ENCODE data around the gene TBC1D1. TPM values are rescaled to one million over a fixed set of nuclear protein-coding genes. Genes with fewer than 3 reads are reported as not detected.

TBC1D1 gene
- total RNA-seq, 1 experiment from 2014 or later = 106 TPM

DNA sequence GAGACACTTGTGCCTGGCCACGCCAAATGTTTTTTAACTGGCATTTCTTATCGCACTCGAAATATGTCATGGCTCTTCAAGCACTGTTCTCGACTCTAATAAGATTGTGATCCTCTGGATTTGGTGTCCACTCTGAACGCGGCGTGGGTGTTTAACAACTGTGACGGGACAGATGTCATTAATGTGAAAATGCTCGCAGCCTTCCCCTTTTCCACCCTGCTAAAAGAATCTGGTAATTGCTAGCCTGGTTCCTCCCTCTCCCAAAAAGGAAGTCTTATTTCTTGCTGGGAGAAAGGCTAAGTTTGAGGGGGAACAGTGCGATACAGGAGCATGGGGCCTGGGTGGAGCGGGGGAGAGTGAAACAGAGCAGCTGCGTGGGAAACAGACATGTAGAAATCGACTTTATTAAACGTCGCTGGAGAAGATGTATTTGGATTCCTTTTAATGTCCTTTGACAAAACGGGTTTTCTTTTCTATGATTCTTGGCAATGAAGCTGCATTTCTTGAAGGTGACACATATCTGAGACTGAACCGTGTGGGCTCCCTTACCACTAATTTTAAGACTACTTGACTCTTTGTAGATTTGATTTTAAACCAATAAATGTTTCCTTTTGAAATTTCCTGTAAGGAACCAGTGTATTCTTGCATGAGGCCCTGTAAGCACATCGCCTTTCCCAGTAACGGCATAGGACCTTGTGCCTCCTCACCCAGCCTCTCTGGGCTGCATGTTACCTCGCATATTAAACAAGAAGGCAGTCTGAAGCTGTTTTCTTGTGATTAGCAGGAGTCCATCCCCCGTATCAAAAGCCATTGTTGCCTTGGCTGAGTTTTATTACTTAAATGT, 17.8 kb downstream of the TBC1D1 start:
- Histone ChIP-seq H3K9me3 (ENCODE audit: insufficient read depth, low read depth) (no peaks in the 10 kb centered on the region), H3K4me1 (replicated peaks; ENCODE audit: insufficient read depth) (no peaks in the 10 kb centered on the region), H3K27me3 (ENCODE audit: insufficient read depth, low read depth) (no peaks in the 10 kb centered on the region), H3K36me3 (ENCODE audit: low read depth) (no peaks in the 10 kb centered on the region), H4K20me1 (ENCODE audit: insufficient read depth) (no peaks in the 10 kb centered on the region), H3K79me2 (ENCODE audit: low read depth) (no peaks in the 10 kb centered on the region), H3K4me3 (no peak overlapping the region), H3F3A (ENCODE audit: insufficient read depth, low read depth) (no peaks in the 10 kb centered on the region), H3K27ac (no peak overlapping the region), H3K9me2 (ENCODE audit: insufficient read depth) (no peaks in the 10 kb centered on the region), H3K4me2 (no peak overlapping the region), H2AFZ (no peak overlapping the region)
- CTCF ChIA-PET = interaction anchor here (0.6 kb wide), 1 partner anchor 208 kb away, joined by 3 read pairs; no protein-coding TSS in a partner anchor
- no peak for TF ChIP-seq EZH2 (IDR thresholded peaks at IDR 0.05; ENCODE audit: low read depth)
- TF ChIP-seq, protein P1, sequence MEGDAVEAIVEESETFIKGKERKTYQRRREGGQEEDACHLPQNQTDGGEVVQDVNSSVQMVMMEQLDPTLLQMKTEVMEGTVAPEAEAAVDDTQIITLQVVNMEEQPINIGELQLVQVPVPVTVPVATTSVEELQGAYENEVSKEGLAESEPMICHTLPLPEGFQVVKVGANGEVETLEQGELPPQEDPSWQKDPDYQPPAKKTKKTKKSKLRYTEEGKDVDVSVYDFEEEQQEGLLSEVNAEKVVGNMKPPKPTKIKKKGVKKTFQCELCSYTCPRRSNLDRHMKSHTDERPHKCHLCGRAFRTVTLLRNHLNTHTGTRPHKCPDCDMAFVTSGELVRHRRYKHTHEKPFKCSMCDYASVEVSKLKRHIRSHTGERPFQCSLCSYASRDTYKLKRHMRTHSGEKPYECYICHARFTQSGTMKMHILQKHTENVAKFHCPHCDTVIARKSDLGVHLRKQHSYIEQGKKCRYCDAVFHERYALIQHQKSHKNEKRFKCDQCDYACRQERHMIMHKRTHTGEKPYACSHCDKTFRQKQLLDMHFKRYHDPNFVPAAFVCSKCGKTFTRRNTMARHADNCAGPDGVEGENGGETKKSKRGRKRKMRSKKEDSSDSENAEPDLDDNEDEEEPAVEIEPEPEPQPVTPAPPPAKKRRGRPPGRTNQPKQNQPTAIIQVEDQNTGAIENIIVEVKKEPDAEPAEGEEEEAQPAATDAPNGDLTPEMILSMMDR (conservative IDR thresholded peaks at IDR 0.05) = no peak
- no TSS peak for BruUV-seq (replicated peaks)
- intact Hi-C loops (cut with micrococcal nuclease; ENCODE audit: unreplicated experiment) = no loop called here
- POLR2A ChIA-PET (ENCODE audit: unreplicated experiment) = no interaction called here
- DNase-seq = no peak

DNA sequence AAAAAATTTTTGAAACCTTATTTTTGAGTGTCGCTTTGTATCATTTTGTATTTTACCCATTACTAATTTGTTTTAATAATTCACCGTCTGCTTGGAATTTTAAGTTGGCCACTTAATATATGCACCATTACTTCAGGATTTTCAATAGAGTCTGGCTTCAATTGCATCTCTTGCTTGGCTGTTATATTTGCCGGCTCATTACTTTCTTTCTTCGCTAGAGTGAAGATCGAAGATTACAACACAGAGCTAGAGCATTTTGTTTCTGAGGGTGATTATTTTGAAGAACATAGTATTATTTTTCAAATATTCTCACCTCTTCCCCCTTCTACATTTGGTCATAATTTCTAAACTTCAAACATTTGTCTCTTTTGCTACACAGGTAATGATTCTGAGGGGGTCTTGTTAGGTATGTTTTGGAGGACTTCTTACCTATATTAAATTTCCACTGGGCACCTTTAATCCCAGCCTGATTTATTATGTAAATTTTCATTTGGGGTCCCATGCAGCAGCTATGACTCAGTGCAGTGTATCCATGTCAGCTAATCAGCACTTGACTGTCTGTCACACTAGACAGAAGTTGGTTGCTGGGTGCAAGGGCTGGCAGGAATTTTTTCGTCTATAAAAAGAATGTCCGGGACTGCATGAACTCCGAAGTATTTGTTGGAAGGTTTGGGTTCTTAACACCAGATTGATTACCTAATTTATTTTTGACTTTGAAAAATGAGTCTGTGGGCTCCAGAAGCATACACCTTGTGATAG, 18.6 kb downstream of the TBC1D1 start:
- H3K4me3 ChIP-seq = no peak overlapping the region
- H2AFZ ChIP-seq = no peak overlapping the region
- H3K27ac ChIP-seq = no peak overlapping the region
- no peaks in the 10 kb centered on the region for H3K36me3 ChIP-seq (ENCODE audit: low read depth)
- BruUV-seq (replicated peaks) = no TSS peak
- CTCF ChIA-PET = interaction anchor here (0.6 kb wide), 1 partner anchor 208 kb away, joined by 3 read pairs; no protein-coding TSS in a partner anchor
- H4K20me1 ChIP-seq (ENCODE audit: insufficient read depth) = no peaks in the 10 kb centered on the region
- H3K4me2 ChIP-seq = no peak overlapping the region
- H3K4me1 ChIP-seq (replicated peaks; ENCODE audit: insufficient read depth) = no peaks in the 10 kb centered on the region
- TF ChIP-seq, protein P1 (conservative IDR thresholded peaks at IDR 0.05) = no peak
- no peak for TF ChIP-seq EZH2 (IDR thresholded peaks at IDR 0.05; ENCODE audit: low read depth)
- H3F3A ChIP-seq (ENCODE audit: insufficient read depth, low read depth) = no peaks in the 10 kb centered on the region
- intact Hi-C loops (cut with micrococcal nuclease; ENCODE audit: unreplicated experiment) = no loop called here
- H3K9me3 ChIP-seq (ENCODE audit: insufficient read depth, low read depth) = no peaks in the 10 kb centered on the region
- POLR2A ChIA-PET (ENCODE audit: unreplicated experiment) = no interaction called here
- no peaks in the 10 kb centered on the region for H3K79me2 ChIP-seq (ENCODE audit: low read depth)
- DNase-seq = no peak
- no peaks in the 10 kb centered on the region for H3K27me3 ChIP-seq (ENCODE audit: insufficient read depth, low read depth)
- no peaks in the 10 kb centered on the region for H3K9me2 ChIP-seq (ENCODE audit: insufficient read depth)

DNA sequence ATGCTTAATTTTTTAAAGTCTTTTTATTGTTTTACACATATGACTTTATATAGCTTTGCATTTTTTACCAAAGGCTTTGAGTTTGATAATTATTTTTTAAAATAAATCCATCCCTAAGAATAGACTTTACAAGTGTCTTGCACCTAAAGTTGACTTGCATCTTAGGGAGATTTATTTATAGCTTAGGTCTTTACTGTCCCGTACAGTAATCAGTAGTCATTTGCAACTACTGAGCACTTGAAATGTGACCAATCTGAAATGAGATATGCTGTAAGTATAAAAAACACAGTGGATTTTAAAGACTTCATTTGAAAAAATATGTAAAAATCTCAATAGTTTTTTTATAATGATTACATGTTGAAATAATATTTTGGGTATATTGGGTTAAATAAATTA, 19.2 kb downstream of the TBC1D1 start:
- intact Hi-C loops (cut with micrococcal nuclease; ENCODE audit: unreplicated experiment) = no loop called here
- Histone ChIP-seq H3K27me3 (ENCODE audit: insufficient read depth, low read depth) (no peaks in the 10 kb centered on the region), H4K20me1 (ENCODE audit: insufficient read depth) (no peaks in the 10 kb centered on the region), H2AFZ (no peak overlapping the region), H3K27ac (no peak overlapping the region), H3K4me1 (replicated peaks; ENCODE audit: insufficient read depth) (no peaks in the 10 kb centered on the region), H3F3A (ENCODE audit: insufficient read depth, low read depth) (no peaks in the 10 kb centered on the region), H3K9me2 (ENCODE audit: insufficient read depth) (no peaks in the 10 kb centered on the region), H3K36me3 (ENCODE audit: low read depth) (no peaks in the 10 kb centered on the region), H3K9me3 (ENCODE audit: insufficient read depth, low read depth) (no peaks in the 10 kb centered on the region), H3K79me2 (ENCODE audit: low read depth) (no peaks in the 10 kb centered on the region), H3K4me2 (no peak overlapping the region), H3K4me3 (no peak overlapping the region)
- DNase-seq = no peak
- BruUV-seq (replicated peaks) = no TSS peak
- TF ChIP-seq EZH2 (IDR thresholded peaks at IDR 0.05; ENCODE audit: low read depth) = no peak
- TF ChIP-seq, protein P1 (conservative IDR thresholded peaks at IDR 0.05) = no peak
- ChIA-PET CTCF (no interaction called here), POLR2A (ENCODE audit: unreplicated experiment) (no interaction called here)

Data from PC-9 (cell line).